ENCODE results near the gene TMEM131. TPM values are rescaled to one million over a fixed set of nuclear protein-coding genes. Genes with fewer than 3 reads are reported as not detected.

Gene TMEM131
- total and polyA plus RNA-seq, 2 experiments from 2014 or later, result 9.2 to 22.7 TPM

DNA sequence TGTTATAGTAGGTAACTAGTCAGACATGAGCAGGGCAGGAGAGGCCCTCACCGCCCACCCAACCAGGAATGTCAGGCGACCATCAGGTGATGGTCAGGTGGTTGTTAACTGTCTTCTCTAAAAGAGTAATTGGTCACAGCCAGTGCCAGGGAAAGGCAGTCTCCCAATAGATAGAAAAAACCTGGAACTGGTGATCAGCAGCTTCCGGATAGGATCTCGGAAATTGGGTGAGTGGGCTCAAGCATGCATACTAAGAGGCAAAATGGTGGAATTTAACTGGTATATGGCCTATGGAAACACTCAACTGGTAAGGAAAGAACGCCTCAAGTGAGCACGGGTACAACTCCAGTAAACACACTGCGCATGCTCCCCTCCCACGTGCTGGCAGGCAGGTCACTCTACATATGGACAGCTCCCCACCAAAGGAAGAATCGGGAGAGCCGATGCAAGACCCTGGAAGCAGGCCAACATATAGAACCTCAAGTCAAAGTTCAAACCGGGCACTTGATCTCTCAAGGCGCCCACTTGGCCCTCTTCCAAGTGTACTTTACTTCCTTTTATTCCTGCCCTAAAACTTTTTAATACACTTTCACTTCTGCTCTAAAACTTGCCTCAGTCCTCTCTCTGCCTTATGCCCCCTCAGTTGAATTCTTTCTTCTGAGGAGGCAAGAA, 43.5 kb upstream of the TMEM131 start:
- peaks cover 33% of the 10 kb centered on the region for H3K4me1 Mint-ChIP-seq
- ATAC-seq (no peak), DNase-seq (ENCODE audit: low spot score) (no peak)
- Histone ChIP-seq H3K4me1 (ENCODE audit: insufficient read depth) (no peaks in the 10 kb centered on the region; the same call in 1 of the 2 replicates), H3K79me2 (replicated peaks; ENCODE audit: insufficient read depth) (no peaks in the 10 kb centered on the region), H3K27me3 (ENCODE audit: insufficient read depth) (no peaks in the 10 kb centered on the region), H3K4me2 (no peak overlapping the region), H4K20me1 (replicated peaks; ENCODE audit: insufficient read depth) (no peaks in the 10 kb centered on the region), H3K4me3 (no peak overlapping the region), H3K27ac (ENCODE audit: low read depth) (no peak overlapping the region), H3K36me3 (ENCODE audit: insufficient read depth) (no peaks in the 10 kb centered on the region), H3F3A (replicated peaks; ENCODE audit: low read depth) (no peaks in the 10 kb centered on the region), H2AFZ (no peak overlapping the region), H3K9me2 (ENCODE audit: insufficient read depth) (0 out of 2 replicates have a peak, but pooled peaks cover 5% of the 10 kb centered on the region)
- H3K27me3 Mint-ChIP-seq (ENCODE audit: insufficient read depth, low read depth, poor library complexity), result peaks cover 10% of the 10 kb centered on the region
- H3K4me3 Mint-ChIP-seq, result no peak overlapping the region
- no peaks in the 10 kb centered on the region for H3K36me3 Mint-ChIP-seq (ENCODE audit: low read depth)
- TF ChIP-seq EZH2phosphoT487 (IDR thresholded peaks at IDR 0.05; ENCODE audit: unreplicated experiment) (no peak), POLR2AphosphoS5 (IDR thresholded peaks at IDR 0.05; ENCODE audit: low read depth) (no peak), EZH2 (IDR thresholded peaks at IDR 0.05; ENCODE audit: low read depth, unreplicated experiment) (no peak), STAT1 (IDR thresholded peaks at IDR 0.05; ENCODE audit: unreplicated experiment) (no peak), ZNF114 (CRISPR knock-in tag; IDR thresholded peaks at IDR 0.05) (no peak), JUNB (IDR thresholded peaks at IDR 0.05; ENCODE audit: unreplicated experiment) (no peak), ZNF331 (CRISPR knock-in tag; IDR thresholded peaks at IDR 0.05; ENCODE audit: low read depth) (no peak), NANOG (IDR thresholded peaks at IDR 0.05; ENCODE audit: borderline replicate concordance) (no peak), CREB1 (CRISPR knock-in tag; IDR thresholded peaks at IDR 0.05; ENCODE audit: low read depth) (no peak)
- TF ChIP-seq, protein P1, sequence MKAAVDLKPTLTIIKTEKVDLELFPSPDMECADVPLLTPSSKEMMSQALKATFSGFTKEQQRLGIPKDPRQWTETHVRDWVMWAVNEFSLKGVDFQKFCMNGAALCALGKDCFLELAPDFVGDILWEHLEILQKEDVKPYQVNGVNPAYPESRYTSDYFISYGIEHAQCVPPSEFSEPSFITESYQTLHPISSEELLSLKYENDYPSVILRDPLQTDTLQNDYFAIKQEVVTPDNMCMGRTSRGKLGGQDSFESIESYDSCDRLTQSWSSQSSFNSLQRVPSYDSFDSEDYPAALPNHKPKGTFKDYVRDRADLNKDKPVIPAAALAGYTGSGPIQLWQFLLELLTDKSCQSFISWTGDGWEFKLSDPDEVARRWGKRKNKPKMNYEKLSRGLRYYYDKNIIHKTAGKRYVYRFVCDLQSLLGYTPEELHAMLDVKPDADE (IDR thresholded peaks at IDR 0.05), result no peak
- peaks cover 5% of the 10 kb centered on the region; the same call in 1 of the 3 replicates for H3K9me3 Mint-ChIP-seq
- no peak overlapping the region for H3K27ac Mint-ChIP-seq

- H3K27ac ChIP-seq (ENCODE audit: low read depth), result no peak overlapping the region
- H4K20me1 ChIP-seq (replicated peaks; ENCODE audit: insufficient read depth), result no peaks in the 10 kb centered on the region
- DNase-seq (ENCODE audit: low spot score) (no peak), ATAC-seq (peak; percentile 41)
- no peaks in the 10 kb centered on the region for H3K36me3 ChIP-seq (ENCODE audit: insufficient read depth)
- 0 out of 2 replicates have a peak overlapping the region, but pooled peaks have one; percentile 32 for H2AFZ ChIP-seq
- peaks cover 8% of the 10 kb centered on the region for H3K27me3 Mint-ChIP-seq (ENCODE audit: insufficient read depth, low read depth, poor library complexity)
- H3K9me3 Mint-ChIP-seq, result peaks cover 5% of the 10 kb centered on the region; the same call in 1 of the 3 replicates
- H3K27me3 ChIP-seq (ENCODE audit: insufficient read depth), result no peaks in the 10 kb centered on the region
- 0 out of 2 replicates have a peak, but pooled peaks cover 5% of the 10 kb centered on the region for H3K9me2 ChIP-seq (ENCODE audit: insufficient read depth)
- H3K4me1 ChIP-seq (ENCODE audit: insufficient read depth), result no peaks in the 10 kb centered on the region; the same call in 1 of the 2 replicates
- H3K4me3 ChIP-seq, result no peak overlapping the region
- H3K79me2 ChIP-seq (replicated peaks; ENCODE audit: insufficient read depth), result no peaks in the 10 kb centered on the region
- H3K36me3 Mint-ChIP-seq (ENCODE audit: low read depth), result no peaks in the 10 kb centered on the region
- no peak overlapping the region for H3K27ac Mint-ChIP-seq
- peaks cover 30% of the 10 kb centered on the region for H3K4me1 Mint-ChIP-seq
- no peaks in the 10 kb centered on the region for H3F3A ChIP-seq (replicated peaks; ENCODE audit: low read depth)
- peak overlapping the region; percentile 24; the same call in 1 of the 2 replicates for H3K4me2 ChIP-seq
- no peak overlapping the region; the same call in 2 of the 3 replicates for H3K4me3 Mint-ChIP-seq
- TF ChIP-seq, protein P2, sequence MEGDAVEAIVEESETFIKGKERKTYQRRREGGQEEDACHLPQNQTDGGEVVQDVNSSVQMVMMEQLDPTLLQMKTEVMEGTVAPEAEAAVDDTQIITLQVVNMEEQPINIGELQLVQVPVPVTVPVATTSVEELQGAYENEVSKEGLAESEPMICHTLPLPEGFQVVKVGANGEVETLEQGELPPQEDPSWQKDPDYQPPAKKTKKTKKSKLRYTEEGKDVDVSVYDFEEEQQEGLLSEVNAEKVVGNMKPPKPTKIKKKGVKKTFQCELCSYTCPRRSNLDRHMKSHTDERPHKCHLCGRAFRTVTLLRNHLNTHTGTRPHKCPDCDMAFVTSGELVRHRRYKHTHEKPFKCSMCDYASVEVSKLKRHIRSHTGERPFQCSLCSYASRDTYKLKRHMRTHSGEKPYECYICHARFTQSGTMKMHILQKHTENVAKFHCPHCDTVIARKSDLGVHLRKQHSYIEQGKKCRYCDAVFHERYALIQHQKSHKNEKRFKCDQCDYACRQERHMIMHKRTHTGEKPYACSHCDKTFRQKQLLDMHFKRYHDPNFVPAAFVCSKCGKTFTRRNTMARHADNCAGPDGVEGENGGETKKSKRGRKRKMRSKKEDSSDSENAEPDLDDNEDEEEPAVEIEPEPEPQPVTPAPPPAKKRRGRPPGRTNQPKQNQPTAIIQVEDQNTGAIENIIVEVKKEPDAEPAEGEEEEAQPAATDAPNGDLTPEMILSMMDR (conservative IDR thresholded peaks at IDR 0.05; ENCODE audit: low read depth in 2 of 2), result no peak
- TF ChIP-seq ZNF114 (CRISPR knock-in tag; IDR thresholded peaks at IDR 0.05) (no peak), EZH2 (IDR thresholded peaks at IDR 0.05; ENCODE audit: low read depth, unreplicated experiment) (no peak), JUNB (IDR thresholded peaks at IDR 0.05; ENCODE audit: unreplicated experiment) (no peak), POLR2AphosphoS5 (IDR thresholded peaks at IDR 0.05; ENCODE audit: low read depth) (no peak), EZH2phosphoT487 (IDR thresholded peaks at IDR 0.05; ENCODE audit: unreplicated experiment) (no peak), CREB1 (CRISPR knock-in tag; IDR thresholded peaks at IDR 0.05; ENCODE audit: low read depth) (no peak)
- TF ChIP-seq, protein P1 (IDR thresholded peaks at IDR 0.05), result no peak
- TF ChIP-seq, protein P3, sequence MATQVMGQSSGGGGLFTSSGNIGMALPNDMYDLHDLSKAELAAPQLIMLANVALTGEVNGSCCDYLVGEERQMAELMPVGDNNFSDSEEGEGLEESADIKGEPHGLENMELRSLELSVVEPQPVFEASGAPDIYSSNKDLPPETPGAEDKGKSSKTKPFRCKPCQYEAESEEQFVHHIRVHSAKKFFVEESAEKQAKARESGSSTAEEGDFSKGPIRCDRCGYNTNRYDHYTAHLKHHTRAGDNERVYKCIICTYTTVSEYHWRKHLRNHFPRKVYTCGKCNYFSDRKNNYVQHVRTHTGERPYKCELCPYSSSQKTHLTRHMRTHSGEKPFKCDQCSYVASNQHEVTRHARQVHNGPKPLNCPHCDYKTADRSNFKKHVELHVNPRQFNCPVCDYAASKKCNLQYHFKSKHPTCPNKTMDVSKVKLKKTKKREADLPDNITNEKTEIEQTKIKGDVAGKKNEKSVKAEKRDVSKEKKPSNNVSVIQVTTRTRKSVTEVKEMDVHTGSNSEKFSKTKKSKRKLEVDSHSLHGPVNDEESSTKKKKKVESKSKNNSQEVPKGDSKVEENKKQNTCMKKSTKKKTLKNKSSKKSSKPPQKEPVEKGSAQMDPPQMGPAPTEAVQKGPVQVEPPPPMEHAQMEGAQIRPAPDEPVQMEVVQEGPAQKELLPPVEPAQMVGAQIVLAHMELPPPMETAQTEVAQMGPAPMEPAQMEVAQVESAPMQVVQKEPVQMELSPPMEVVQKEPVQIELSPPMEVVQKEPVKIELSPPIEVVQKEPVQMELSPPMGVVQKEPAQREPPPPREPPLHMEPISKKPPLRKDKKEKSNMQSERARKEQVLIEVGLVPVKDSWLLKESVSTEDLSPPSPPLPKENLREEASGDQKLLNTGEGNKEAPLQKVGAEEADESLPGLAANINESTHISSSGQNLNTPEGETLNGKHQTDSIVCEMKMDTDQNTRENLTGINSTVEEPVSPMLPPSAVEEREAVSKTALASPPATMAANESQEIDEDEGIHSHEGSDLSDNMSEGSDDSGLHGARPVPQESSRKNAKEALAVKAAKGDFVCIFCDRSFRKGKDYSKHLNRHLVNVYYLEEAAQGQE (IDR thresholded peaks at IDR 0.05; ENCODE audit: unreplicated experiment), result no peak
These were observed 42.1 kb upstream of the TMEM131 start for GRCh38 chr2:98037666-98038336.
